GM04504 (cell line): ENCODE results near the gene CTSA.

Experiments used
- DNase-seq: peaks from one replicate; pipeline ENCODE4 v3.0.0-alpha.2; 2012; ENCODE audit warnings: low read depth

CTSA gene

DNA sequence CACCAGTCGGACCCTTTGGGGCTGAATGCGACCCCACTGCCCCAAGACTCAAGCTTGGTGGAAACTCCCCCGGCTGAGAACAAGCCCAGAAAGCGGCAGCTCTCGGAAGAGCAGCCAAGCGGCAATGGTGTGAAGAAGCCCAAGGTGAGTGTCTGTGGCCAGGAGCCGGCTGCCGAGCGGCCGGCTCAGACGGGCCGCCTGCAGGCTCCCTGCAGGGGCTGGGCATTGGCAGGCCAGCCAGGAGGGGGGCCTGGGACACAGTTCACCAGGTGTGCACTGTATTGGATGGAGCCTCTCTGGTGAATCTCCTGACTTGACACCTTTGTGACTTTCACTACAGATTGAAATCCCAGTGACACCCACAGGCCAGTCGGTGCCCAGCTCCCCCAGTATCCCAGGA is 49.3 kb downstream of the CTSA start:
- DNase-seq, result no peak

DNA sequence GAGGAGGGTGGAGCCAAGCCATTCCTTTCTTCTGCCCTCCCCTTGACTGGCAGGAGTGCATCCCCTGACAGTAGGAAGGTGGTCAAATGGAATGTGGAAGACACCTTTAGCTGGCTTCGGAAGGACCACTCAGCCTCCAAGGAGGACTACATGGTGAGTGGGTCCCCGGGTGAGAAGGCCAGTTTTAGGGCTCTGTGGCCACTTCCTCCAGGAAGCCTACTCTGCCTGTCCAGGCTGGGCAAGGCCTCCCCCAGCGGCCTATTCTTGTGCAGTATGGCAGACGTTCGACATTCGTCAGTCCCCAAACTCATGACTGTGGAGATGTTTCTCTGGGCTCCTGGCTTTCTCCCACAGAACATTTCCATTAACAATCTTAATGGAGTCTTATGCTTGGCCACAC is 52.5 kb downstream of the CTSA start:
- DNase-seq, result no peak

DNA sequence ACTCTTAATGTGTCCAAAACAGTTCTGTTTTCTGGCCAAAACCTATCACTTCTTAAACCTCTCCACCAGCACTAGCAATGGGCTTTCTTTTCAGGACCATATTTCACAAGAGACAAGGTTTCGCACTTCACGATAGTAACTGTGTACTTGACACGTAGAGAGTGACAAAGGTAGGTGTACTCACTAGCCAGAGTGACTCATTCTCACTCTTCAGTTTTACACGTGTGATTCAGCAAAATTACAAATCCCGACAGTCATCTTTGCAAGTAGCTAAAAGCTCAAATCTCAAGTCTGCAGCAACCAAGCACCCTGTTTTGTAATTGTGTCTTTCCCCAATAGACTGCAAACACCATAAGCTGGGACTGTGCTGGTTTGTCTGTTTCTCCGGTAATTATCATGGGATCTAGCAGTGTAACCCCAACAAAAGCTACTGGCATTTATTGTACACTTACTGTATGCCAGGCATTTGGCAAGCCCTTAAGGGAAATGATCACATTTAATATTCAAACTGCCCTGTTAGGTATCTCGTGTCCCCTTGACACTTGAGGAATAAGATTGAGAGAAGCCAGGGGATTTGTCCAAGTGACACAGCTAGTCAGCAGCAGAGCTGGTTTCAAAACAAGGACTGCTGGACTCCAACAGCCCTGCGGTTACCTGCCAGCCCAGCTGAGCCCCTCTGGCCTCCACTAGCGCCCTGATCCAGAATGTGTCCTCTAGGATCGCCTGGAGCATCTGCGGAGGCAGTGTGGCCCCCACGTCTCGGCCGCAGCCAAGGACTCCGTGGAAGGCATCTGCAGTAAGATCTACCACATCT is 53.2 kb downstream of the CTSA start:
- no peak for DNase-seq

GRCh38 chr20:45944965-45945677 is 54.0 kb downstream of the CTSA start:
- no peak for DNase-seq

- DNase-seq, result no peak
Observed at GRCh38 chr20:45945678-45946148, 54.6 kb downstream of the CTSA start.

DNA sequence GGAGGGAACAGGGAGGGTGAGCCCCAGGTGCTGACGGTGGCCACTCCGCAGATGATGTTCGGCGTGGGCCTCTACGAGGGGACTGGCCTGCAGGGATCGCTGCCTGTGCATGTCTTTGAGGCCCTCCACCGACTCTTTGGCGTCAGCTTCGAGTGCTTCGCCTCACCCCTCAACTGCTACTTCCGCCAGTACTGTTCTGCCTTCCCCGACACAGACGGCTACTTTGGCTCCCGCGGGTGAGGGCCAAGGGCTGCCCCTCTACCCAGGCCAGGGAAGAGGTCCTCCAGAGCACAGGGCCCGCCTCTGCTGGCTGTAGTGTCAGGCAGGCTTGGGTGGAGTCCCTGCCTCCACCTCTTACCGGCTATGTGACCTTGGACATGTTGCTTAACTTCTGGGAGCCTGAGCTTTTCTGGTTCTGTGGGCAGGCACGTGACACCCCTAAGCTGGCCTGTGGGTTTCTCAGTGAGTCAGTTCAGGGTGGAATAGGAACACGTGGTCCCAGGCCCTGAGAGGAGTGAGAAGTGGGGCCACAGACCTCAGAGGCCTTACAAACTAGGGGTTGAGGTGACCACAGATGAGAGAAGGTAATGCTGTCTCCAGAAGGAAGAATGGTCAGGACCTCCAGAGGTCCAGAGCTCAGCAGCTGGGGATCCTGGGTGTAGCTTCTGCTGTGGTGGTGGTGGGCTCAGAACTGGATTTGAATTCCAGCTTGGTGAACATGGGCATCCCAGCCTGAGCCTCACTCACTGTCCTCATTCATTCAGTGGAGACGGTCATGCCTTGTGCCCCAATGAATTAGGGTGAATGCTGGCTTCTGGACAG is 55.2 kb downstream of the CTSA start:
- DNase-seq, result no peak

DNA sequence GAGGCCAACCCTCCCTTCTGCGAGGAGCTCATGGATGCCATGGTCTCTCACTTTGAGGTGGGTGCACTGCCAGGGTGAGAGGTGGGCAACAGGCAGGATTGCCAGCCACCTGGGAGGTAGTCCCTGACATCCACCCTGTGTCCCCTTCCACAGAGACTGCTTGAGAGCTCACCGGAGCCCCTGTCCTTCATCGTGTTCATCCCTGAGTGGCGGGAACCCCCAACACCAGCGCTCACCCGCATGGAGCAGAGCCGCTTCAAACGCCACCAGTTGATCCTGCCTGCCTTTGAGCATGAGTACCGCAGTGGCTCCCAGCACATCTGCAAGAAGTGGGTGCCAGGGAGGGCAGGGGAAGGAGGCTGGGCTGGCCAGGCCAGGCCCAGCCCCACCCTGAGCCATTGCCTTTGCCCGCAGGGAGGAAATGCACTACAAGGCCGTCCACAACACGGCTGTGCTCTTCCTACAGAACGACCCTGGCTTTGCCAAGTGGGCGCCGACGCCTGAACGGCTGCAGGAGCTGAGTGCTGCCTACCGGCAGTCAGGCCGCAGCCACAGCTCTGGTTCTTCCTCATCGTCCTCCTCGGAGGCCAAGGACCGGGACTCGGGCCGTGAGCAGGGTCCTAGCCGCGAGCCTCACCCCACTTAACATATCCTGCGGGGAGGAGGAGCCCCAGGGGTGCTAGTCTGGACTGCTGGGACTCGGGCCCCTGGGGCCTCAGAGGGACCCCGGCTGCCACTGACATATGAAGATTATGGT is 56.2 kb downstream of the CTSA start:
- no peak for DNase-seq

DNA sequence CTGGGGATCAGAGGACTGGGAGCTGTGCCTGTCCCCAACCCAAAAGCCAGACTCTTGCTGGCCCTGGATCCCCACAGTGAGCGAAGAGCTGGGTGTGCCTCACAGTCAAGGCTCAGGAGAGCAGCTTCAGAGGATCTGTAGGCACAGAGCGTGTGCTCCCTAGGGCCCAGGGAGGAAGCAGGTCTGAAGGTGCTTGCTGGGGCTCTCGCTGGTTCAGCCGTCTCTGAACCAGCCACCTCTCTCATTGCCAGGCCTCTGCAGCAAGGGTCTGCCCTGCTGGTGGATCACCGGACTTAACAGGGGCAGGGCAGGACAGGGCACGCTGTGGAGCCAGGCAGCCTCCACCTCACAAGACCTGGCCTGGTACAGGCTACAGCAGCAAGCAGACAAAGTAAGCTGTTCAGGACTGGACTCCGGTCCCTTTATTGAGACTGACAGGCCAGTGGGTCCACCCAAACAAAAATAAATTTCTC is 57.2 kb downstream of the CTSA start:
- no peak for DNase-seq
